Bronchial epithelial cell (primary cell): Measurements from ENCODE around the gene ABCC1. TPM values are rescaled to one million over a fixed set of nuclear protein-coding genes. Genes with fewer than 3 reads are reported as not detected.

Source experiments
- DNase-seq: peaks from one replicate; pipeline ENCODE4 v3.0.0-alpha.2; 2010; ENCODE audit warnings: low read depth
- FAIRE-seq: peaks from 2 replicates; lab custom pipeline; 2011; peaks lifted over from hg19 to GRCh38; lab: Jason Lieb, UNC
- H3K27me3 ChIP-seq: 2 replicates; pipeline ENCODE4 v1.5.1; 2011; ENCODE audit warnings: low read length; ENCODE audit not compliant: control insufficient read depth, insufficient read depth
- H3K36me3 ChIP-seq: 2 replicates; pipeline ENCODE4 v1.5.1; 2011; ENCODE audit warnings: low read length; ENCODE audit not compliant: control insufficient read depth, insufficient read depth
- H3K4me3 ChIP-seq: 2 replicates; pipeline ENCODE4 v1.5.1; 2011; ENCODE audit warnings: mild to moderate bottlenecking, low read depth, low read length, control low read depth
- total RNA-seq: library from RNA; depleted of rRNA; stranded (reverse); fragments of >200 nt; gene quantifications from 2 replicates; pipeline ENCODE4 v1.2.1, GENCODE V29; 2014
- TF ChIP-seq, protein P1 (sequence below): IDR thresholded peaks from 2 replicates; pipeline ENCODE4 v1.5.1; 2011; ENCODE audit warnings: mild to moderate bottlenecking, moderate library complexity, low read length, control low read depth, inconsistent platforms; ENCODE audit not compliant: insufficient read depth, severe bottlenecking

The ABCC1 gene
- total RNA-seq, 1 donor from 2014 or later = 31.3 TPM

DNA sequence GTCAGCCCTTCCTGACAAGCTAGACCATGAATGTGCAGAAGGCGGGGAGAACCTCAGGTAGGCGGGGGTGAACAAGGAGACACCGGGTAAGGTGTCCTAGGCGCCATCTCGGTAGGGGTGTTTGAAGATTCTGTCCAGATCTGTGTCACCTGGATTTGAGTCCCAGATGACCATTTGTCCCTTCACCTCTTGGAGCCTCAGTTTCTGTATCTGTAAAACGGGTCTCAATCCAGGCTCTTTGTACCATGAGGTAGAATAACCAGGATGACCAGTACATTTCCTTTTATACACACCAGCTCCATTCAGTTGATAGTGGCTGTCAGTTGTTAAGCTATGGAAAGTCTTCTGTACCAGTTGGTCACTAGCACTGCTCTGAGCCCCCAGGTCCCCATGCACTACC, 187.2 kb downstream of the ABCC1 start:
- TF ChIP-seq, protein P1, sequence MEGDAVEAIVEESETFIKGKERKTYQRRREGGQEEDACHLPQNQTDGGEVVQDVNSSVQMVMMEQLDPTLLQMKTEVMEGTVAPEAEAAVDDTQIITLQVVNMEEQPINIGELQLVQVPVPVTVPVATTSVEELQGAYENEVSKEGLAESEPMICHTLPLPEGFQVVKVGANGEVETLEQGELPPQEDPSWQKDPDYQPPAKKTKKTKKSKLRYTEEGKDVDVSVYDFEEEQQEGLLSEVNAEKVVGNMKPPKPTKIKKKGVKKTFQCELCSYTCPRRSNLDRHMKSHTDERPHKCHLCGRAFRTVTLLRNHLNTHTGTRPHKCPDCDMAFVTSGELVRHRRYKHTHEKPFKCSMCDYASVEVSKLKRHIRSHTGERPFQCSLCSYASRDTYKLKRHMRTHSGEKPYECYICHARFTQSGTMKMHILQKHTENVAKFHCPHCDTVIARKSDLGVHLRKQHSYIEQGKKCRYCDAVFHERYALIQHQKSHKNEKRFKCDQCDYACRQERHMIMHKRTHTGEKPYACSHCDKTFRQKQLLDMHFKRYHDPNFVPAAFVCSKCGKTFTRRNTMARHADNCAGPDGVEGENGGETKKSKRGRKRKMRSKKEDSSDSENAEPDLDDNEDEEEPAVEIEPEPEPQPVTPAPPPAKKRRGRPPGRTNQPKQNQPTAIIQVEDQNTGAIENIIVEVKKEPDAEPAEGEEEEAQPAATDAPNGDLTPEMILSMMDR = no peak
- Histone ChIP-seq H3K36me3 (peaks cover 43% of the 10 kb centered on the region), H3K27me3 (no peaks in the 10 kb centered on the region), H3K4me3 (no peak overlapping the region)
- FAIRE-seq (no peak), DNase-seq (no peak)

DNA sequence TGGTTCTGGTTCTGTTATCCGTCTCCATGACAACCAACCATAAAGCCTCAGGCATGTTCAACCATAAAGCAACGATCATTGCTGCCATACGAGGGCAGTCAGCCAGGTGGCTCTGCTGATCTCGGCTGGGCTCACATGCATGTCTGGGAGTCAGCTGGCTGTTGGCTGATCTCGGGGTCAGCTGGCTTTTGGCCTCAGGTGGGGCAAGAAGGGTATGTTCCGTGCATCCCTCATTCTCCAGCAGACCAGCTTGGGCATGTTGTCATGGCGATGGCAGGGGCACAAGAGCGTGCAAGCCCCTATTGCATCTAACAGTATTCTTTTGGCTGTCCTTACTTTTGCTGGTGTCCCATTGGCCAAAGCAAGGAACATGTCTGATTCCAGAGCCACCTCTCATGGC, 187.7 kb downstream of the ABCC1 start:
- DNase-seq (no peak), FAIRE-seq (no peak)
- H3K27me3 ChIP-seq = no peaks in the 10 kb centered on the region
- no peak overlapping the region for H3K4me3 ChIP-seq
- TF ChIP-seq, protein P1 = no peak
- H3K36me3 ChIP-seq = peaks cover 39% of the 10 kb centered on the region

DNA sequence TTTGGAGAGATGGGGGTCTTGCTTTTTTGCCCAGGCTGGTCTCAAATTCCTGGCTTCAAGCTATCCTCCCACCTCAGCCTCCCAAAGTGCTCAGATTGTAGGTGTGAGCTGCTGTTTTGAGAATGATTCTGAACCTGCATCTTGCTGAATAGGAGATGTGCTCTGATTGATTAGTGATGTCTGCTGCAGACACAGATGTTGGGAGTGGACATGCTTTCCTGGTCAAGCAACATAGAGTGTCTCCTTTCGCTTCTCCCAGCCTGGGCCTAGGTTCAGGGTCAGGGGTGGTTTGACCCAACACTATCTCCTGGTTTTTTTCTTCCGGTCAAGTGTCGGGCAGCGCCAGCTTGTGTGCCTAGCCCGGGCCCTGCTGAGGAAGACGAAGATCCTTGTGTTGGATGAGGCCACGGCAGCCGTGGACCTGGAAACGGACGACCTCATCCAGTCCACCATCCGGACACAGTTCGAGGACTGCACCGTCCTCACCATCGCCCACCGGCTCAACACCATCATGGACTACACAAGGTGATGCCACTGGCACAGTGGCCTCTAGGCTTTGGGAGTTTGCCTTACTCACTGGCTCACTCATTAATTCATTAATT, 188.7 kb downstream of the ABCC1 start:
- Histone ChIP-seq H3K27me3 (no peaks in the 10 kb centered on the region), H3K4me3 (no peak overlapping the region), H3K36me3 (peaks cover 38% of the 10 kb centered on the region)
- FAIRE-seq = no peak
- no peak for DNase-seq
- TF ChIP-seq, protein P1 = no peak

DNA sequence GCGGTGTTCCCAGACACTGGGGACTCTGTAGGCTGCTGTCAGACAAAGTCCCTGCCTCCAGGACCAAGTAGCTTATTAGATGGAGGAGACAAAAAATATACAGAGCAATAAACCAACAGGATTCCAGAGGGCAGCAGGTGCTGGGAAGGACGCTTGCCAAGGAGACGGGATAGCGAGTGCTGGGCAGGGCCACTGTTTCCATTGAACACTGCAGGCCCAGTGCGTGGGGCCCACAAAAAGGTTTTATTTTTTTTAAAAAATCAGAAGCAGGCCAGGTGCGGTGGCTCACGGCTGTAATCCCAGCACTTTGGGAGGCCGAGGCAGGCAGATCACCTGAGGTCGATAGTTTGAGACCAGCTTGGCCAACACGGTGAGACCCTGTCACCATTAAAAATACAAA, 189.6 kb downstream of the ABCC1 start:
- Histone ChIP-seq H3K27me3 (no peaks in the 10 kb centered on the region), H3K36me3 (peaks cover 33% of the 10 kb centered on the region), H3K4me3 (no peak overlapping the region)
- FAIRE-seq = no peak
- DNase-seq = no peak
- TF ChIP-seq, protein P1 = no peak

DNA sequence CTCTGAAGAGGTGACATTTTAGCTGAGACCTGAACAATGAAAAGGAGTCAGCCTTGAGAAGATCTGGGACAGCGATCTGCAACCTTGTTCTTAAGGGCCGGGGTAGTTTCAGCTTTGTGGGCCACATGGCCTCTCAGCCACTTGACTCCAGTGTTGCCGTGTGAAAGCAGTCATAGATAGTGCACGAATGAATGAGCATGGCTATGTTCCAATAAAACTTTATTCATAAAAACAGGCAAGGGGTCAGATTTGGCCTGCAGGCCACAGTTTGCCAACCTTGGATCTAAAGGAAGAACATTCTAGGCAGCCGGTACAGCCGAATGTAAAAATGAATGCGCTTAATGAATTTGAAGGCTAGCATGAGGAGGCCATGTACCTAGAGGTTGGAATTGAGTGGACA, 190.4 kb downstream of the ABCC1 start:
- no peak for FAIRE-seq
- Histone ChIP-seq H3K4me3 (no peak overlapping the region), H3K36me3 (peaks cover 31% of the 10 kb centered on the region), H3K27me3 (no peaks in the 10 kb centered on the region)
- no peak for DNase-seq
- TF ChIP-seq, protein P1 = no peak

DNA sequence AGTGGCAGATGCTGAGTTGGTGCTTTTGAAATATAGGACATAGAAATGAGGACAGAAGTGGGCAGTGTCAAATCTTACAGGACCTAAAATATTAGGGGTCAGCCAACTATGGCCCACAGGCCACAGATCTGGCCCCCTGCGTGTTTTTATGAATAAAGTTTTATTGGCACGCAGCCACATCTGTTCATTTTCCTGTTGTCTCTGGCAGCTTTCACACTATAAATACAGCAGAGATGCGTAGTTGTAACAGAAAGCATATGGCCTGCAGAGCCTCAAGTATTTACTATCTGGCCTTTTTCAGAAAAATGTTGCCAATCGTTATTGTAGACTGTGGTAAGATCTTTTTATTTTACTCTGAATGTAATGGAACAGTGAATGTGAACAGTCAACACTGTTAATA, 191.1 kb downstream of the ABCC1 start:
- FAIRE-seq (no peak), DNase-seq (no peak)
- Histone ChIP-seq H3K27me3 (no peaks in the 10 kb centered on the region), H3K4me3 (no peak overlapping the region), H3K36me3 (peaks cover 29% of the 10 kb centered on the region)
- TF ChIP-seq, protein P1 = no peak
